ENCODE measurements around the gene ZIC4. TPM values are rescaled to one million over a fixed set of nuclear protein-coding genes. Genes with fewer than 3 reads are reported as not detected.

ZIC4 gene
- total and polyA plus RNA-seq, 2 of the 8 experiments (the other 6 are each of a cell fraction or from before 2014, with no cell fraction given): 0.03 to 0.13 TPM

- TF ChIP-seq CHD7 (IDR thresholded peaks at IDR 0.05; ENCODE audit: insufficient replicate concordance, low read length): no peak
- TF ChIP-seq POLR2A (IDR thresholded peaks at IDR 0.05; ENCODE audit: control extremely low read depth in 1 of 2, low read depth in 2 of 2, low read length in 2 of 2): no peak
- TF ChIP-seq GTF2F1 (IDR thresholded peaks at IDR 0.05; ENCODE audit: borderline replicate concordance, low read depth, low read length): no peak
- TF ChIP-seq SIN3A (conservative IDR thresholded peaks at IDR 0.05 in 1 of 2, IDR thresholded peaks at IDR 0.05 in 1 of 2; ENCODE audit: low read depth in 1 of 2, low read length in 2 of 2): no peak
- TF ChIP-seq ATF2 (IDR thresholded peaks at IDR 0.05; ENCODE audit: low read length): no peak
- no peak for TF ChIP-seq ATF3 (IDR thresholded peaks at IDR 0.05; ENCODE audit: insufficient read depth, low read depth, low read length)
- no peak for TF ChIP-seq RAD21 (IDR thresholded peaks at IDR 0.05 in 1 of 2, conservative IDR thresholded peaks at IDR 0.05 in 1 of 2; ENCODE audit: low read depth in 2 of 2, low read length in 2 of 2)
- no peak for TF ChIP-seq JUN (IDR thresholded peaks at IDR 0.05; ENCODE audit: low read depth, low read length)
- no peak for TF ChIP-seq BACH1 (IDR thresholded peaks at IDR 0.05; ENCODE audit: low read length)
These were observed 5.5 kb upstream of the ZIC4 start (continued) for GRCh38 chr3:147411815-147412241.

Measured in H1 (cell line).